Pulmonary artery endothelial cell (primary cell): ENCODE measurements around the gene UGGT2. TPM values are rescaled to one million over a fixed set of nuclear protein-coding genes. Genes with fewer than 3 reads are reported as not detected.
"Not testable (repeated sequence)": the region's sequence is repeated elsewhere in the genome, so short reads cannot be mapped to it uniquely, and the experiment has no call there.

Experiments
- DNase-seq: peaks from one replicate; pipeline ENCODE4 v3.0.0-alpha.2; 2011; ENCODE audit warnings: low read depth, low spot score
- total RNA-seq: library from RNA; depleted of rRNA; stranded (reverse); fragments of >200 nt; gene quantifications from 2 replicates; pipeline ENCODE4 v1.2.3, GENCODE V29; 2014

The UGGT2 gene
- total RNA-seq, 1 donor from 2014 or later, result 45.2 TPM

GRCh38 chr13:95898256-95898655 is 154.9 kb downstream of the UGGT2 start:
- DNase-seq, result no peak

- DNase-seq, result no peak
Observed at GRCh38 chr13:95896301-95896700, 156.9 kb downstream of the UGGT2 start.

GRCh38 chr13:95893861-95894260 is 159.3 kb downstream of the UGGT2 start:
- no peak for DNase-seq

GRCh38 chr13:95882121-95882520 is 171.1 kb downstream of the UGGT2 start:
- no peak for DNase-seq

GRCh38 chr13:95880331-95880730 is 172.9 kb downstream of the UGGT2 start:
- DNase-seq, result no peak

GRCh38 chr13:95874286-95874685 is 178.9 kb downstream of the UGGT2 start:
- DNase-seq, result no peak

- no peak for DNase-seq
Observed at GRCh38 chr13:95870421-95870820, 182.8 kb downstream of the UGGT2 start.

GRCh38 chr13:95865080-95865615 is 188.1 kb downstream of the UGGT2 start:
- DNase-seq, result no peak

GRCh38 chr13:95862408-95862807 is 190.8 kb downstream of the UGGT2 start:
- DNase-seq, result no peak

- no peak for DNase-seq
Observed at GRCh38 chr13:95861296-95861695, 191.9 kb downstream of the UGGT2 start.

- peak; percentile 61 for DNase-seq
Observed at GRCh38 chr13:95858286-95859075, 194.7 kb downstream of the UGGT2 start.

GRCh38 chr13:95845656-95846055 is 207.5 kb downstream of the UGGT2 start:
- DNase-seq, result not testable (repeated sequence)

GRCh38 chr13:95842898-95843297 is 210.3 kb downstream of the UGGT2 start:
- no peak for DNase-seq

- DNase-seq, result no peak
Observed at GRCh38 chr13:95841894-95842293, 211.3 kb downstream of the UGGT2 start.

- peak; percentile 26 for DNase-seq
Observed at GRCh38 chr13:95834134-95834765, 219.0 kb downstream of the UGGT2 start.

GRCh38 chr13:95833719-95834118 is 219.5 kb downstream of the UGGT2 start:
- peak; percentile 43 for DNase-seq

- no peak for DNase-seq
Observed at GRCh38 chr13:95833126-95833525, 220.1 kb downstream of the UGGT2 start.

GRCh38 chr13:95822303-95822702 is 230.9 kb downstream of the UGGT2 start:
- DNase-seq, result no peak

GRCh38 chr13:95814495-95814894 is 238.7 kb downstream of the UGGT2 start:
- no peak for DNase-seq

GRCh38 chr13:95813139-95813538 is 240.1 kb downstream of the UGGT2 start:
- DNase-seq, result no peak

- no peak for DNase-seq
Observed at GRCh38 chr13:95809429-95809828, 243.8 kb downstream of the UGGT2 start.

GRCh38 chr13:95805921-95806320 is 247.3 kb downstream of the UGGT2 start:
- DNase-seq, result no peak

- DNase-seq, result no peak
Observed at GRCh38 chr13:95801825-95802224, 251.4 kb downstream of the UGGT2 start.
